ENCODE data around the gene RIMBP2.

The RIMBP2 gene

GRCh38 chr12:130508847-130509246 lies 207.3 kb downstream of the RIMBP2 start:
- no peak for DNase-seq (ENCODE audit: low spot score)
- no peak overlapping the region for H2BK120ac ChIP-seq (ENCODE audit: low read depth, low read length)
- no peak overlapping the region for H2AFZ ChIP-seq (ENCODE audit: low read length)
- H3K23ac ChIP-seq (ENCODE audit: low read depth, low read length, poor library complexity), result no peak overlapping the region
- H3K4me1 ChIP-seq (ENCODE audit: control insufficient read depth in 2 of 2, insufficient read depth in 1 of 2, low read depth in 1 of 2, low read length in 2 of 2), result peaks cover 0 to 11% of the 10 kb centered on the region in 2 donors
- H3K27me3 ChIP-seq (ENCODE audit: control insufficient read depth in 3 of 3, insufficient read depth in 3 of 3, low read depth in 1 of 3, low read length in 3 of 3), result no peaks in the 10 kb centered on the region
- no peak overlapping the region for H4K8ac ChIP-seq (ENCODE audit: low read depth, low read length)
- H2BK5ac ChIP-seq (ENCODE audit: low read length), result no peak overlapping the region
- H3K14ac ChIP-seq (ENCODE audit: low read length), result no peak overlapping the region
- no peak overlapping the region for H3K9ac ChIP-seq (ENCODE audit: low read depth, low read length, poor library complexity)
- H3K9me3 ChIP-seq (replicated peaks in 1 of 2; ENCODE audit: control insufficient read depth in 2 of 2, insufficient read depth in 1 of 2, low read depth in 1 of 2, low read length in 2 of 2), result no peaks in the 10 kb centered on the region
- H2AK5ac ChIP-seq (ENCODE audit: low read depth, low read length), result no peak overlapping the region
- H3K4me3 ChIP-seq (ENCODE audit: low read length in 2 of 2), result no peak overlapping the region
- H3K79me1 ChIP-seq (ENCODE audit: low read depth, low read length), result no peaks in the 10 kb centered on the region
- H3K36me3 ChIP-seq (replicated peaks in 1 of 2; ENCODE audit: control insufficient read depth in 2 of 2, insufficient read depth in 2 of 2, low read length in 2 of 2), result no peaks in the 10 kb centered on the region
- no peak overlapping the region for H2BK15ac ChIP-seq (ENCODE audit: low read length)
- H3K18ac ChIP-seq (ENCODE audit: low read length), result no peak overlapping the region
- WGBS, 2 donors (ENCODE audit: extremely low coverage in 2 of 2, insufficient read length in 2 of 2, insufficient replicate concordance in 1 of 2), result no CpG with 5 or more reads among the region's 6 CpGs
- no peak overlapping the region for H3K4ac ChIP-seq (ENCODE audit: low read length)
- no peak overlapping the region for H3K4me2 ChIP-seq (ENCODE audit: insufficient read depth, low read length, poor library complexity, severe bottlenecking)
- H2BK12ac ChIP-seq (ENCODE audit: low read length), result no peak overlapping the region
- no peak overlapping the region for H3K27ac ChIP-seq (replicated peaks; ENCODE audit: low read length)
- H4K91ac ChIP-seq (ENCODE audit: low read depth, low read length, poor library complexity), result no peak overlapping the region

GRCh38 chr12:130508318-130508717 lies 207.8 kb downstream of the RIMBP2 start:
- no peak overlapping the region for H3K18ac ChIP-seq (ENCODE audit: low read length)
- H3K4me1 ChIP-seq (ENCODE audit: control insufficient read depth in 2 of 2, insufficient read depth in 1 of 2, low read depth in 1 of 2, low read length in 2 of 2), result peaks cover 0 to 11% of the 10 kb centered on the region in 2 donors
- H3K14ac ChIP-seq (ENCODE audit: low read length), result peak overlapping the region; percentile 58
- H4K8ac ChIP-seq (ENCODE audit: low read depth, low read length), result no peak overlapping the region
- H3K9ac ChIP-seq (ENCODE audit: low read depth, low read length, poor library complexity), result no peak overlapping the region
- H3K9me3 ChIP-seq (replicated peaks in 1 of 2; ENCODE audit: control insufficient read depth in 2 of 2, insufficient read depth in 1 of 2, low read depth in 1 of 2, low read length in 2 of 2), result no peaks in the 10 kb centered on the region
- H3K79me1 ChIP-seq (ENCODE audit: low read depth, low read length), result no peaks in the 10 kb centered on the region
- WGBS, 2 donors (ENCODE audit: extremely low coverage in 2 of 2, insufficient read length in 2 of 2, insufficient replicate concordance in 1 of 2), result no CpG with 5 or more reads among the region's 5 CpGs
- H3K4me2 ChIP-seq (ENCODE audit: insufficient read depth, low read length, poor library complexity, severe bottlenecking), result no peak overlapping the region
- no peak overlapping the region for H3K4ac ChIP-seq (ENCODE audit: low read length)
- H2BK15ac ChIP-seq (ENCODE audit: low read length), result no peak overlapping the region
- no peak overlapping the region for H2BK120ac ChIP-seq (ENCODE audit: low read depth, low read length)
- no peak overlapping the region for H2AFZ ChIP-seq (ENCODE audit: low read length)
- H4K91ac ChIP-seq (ENCODE audit: low read depth, low read length, poor library complexity), result no peak overlapping the region
- H3K36me3 ChIP-seq (replicated peaks in 1 of 2; ENCODE audit: control insufficient read depth in 2 of 2, insufficient read depth in 2 of 2, low read length in 2 of 2), result no peaks in the 10 kb centered on the region
- H3K27me3 ChIP-seq (ENCODE audit: control insufficient read depth in 3 of 3, insufficient read depth in 3 of 3, low read depth in 1 of 3, low read length in 3 of 3), result no peaks in the 10 kb centered on the region
- no peak overlapping the region for H2AK5ac ChIP-seq (ENCODE audit: low read depth, low read length)
- H2BK12ac ChIP-seq (ENCODE audit: low read length), result no peak overlapping the region
- DNase-seq (ENCODE audit: low spot score), result no peak
- no peak overlapping the region for H3K27ac ChIP-seq (replicated peaks; ENCODE audit: low read length)
- H2BK5ac ChIP-seq (ENCODE audit: low read length), result no peak overlapping the region
- no peak overlapping the region for H3K4me3 ChIP-seq (ENCODE audit: low read length in 2 of 2)
- H3K23ac ChIP-seq (ENCODE audit: low read depth, low read length, poor library complexity), result peak overlapping the region; percentile 14

- Histone ChIP-seq H3K4ac (ENCODE audit: low read length) (no peak overlapping the region), H2BK5ac (ENCODE audit: low read length) (no peak overlapping the region), H3K4me1 (ENCODE audit: control insufficient read depth in 2 of 2, insufficient read depth in 1 of 2, low read depth in 1 of 2, low read length in 2 of 2) (peaks cover 0 to 13% of the 10 kb centered on the region in 2 donors), H2AFZ (ENCODE audit: low read length) (no peak overlapping the region), H3K9me3 (replicated peaks in 1 of 2; ENCODE audit: control insufficient read depth in 2 of 2, insufficient read depth in 1 of 2, low read depth in 1 of 2, low read length in 2 of 2) (no peaks in the 10 kb centered on the region), H3K14ac (ENCODE audit: low read length) (no peak overlapping the region), H3K36me3 (replicated peaks in 1 of 2; ENCODE audit: control insufficient read depth in 2 of 2, insufficient read depth in 2 of 2, low read length in 2 of 2) (no peaks in the 10 kb centered on the region), H3K18ac (ENCODE audit: low read length) (no peak overlapping the region), H3K27ac (replicated peaks; ENCODE audit: low read length) (no peak overlapping the region), H3K4me2 (ENCODE audit: insufficient read depth, low read length, poor library complexity, severe bottlenecking) (no peak overlapping the region), H4K8ac (ENCODE audit: low read depth, low read length) (no peak overlapping the region), H3K4me3 (ENCODE audit: low read length in 2 of 2) (no peak overlapping the region), H2AK5ac (ENCODE audit: low read depth, low read length) (no peak overlapping the region), H3K79me1 (ENCODE audit: low read depth, low read length) (no peaks in the 10 kb centered on the region), H2BK12ac (ENCODE audit: low read length) (no peak overlapping the region), H2BK120ac (ENCODE audit: low read depth, low read length) (no peak overlapping the region), H3K23ac (ENCODE audit: low read depth, low read length, poor library complexity) (no peak overlapping the region), H3K9ac (ENCODE audit: low read depth, low read length, poor library complexity) (no peak overlapping the region), H4K91ac (ENCODE audit: low read depth, low read length, poor library complexity) (no peak overlapping the region), H2BK15ac (ENCODE audit: low read length) (no peak overlapping the region), H3K27me3 (ENCODE audit: control insufficient read depth in 3 of 3, insufficient read depth in 3 of 3, low read depth in 1 of 3, low read length in 3 of 3) (no peaks in the 10 kb centered on the region)
- WGBS, 2 donors (ENCODE audit: extremely low coverage in 2 of 2, insufficient read length in 2 of 2, insufficient replicate concordance in 1 of 2), result no CpG with 5 or more reads among the region's 4 CpGs
- DNase-seq (ENCODE audit: low spot score), result no peak
These were observed 209.3 kb downstream of the RIMBP2 start for GRCh38 chr12:130506844-130507243.

- Histone ChIP-seq H2BK12ac (ENCODE audit: low read length) (no peak overlapping the region), H2AK5ac (ENCODE audit: low read depth, low read length) (no peak overlapping the region), H3K23ac (ENCODE audit: low read depth, low read length, poor library complexity) (no peak overlapping the region), H3K4me2 (ENCODE audit: insufficient read depth, low read length, poor library complexity, severe bottlenecking) (no peak overlapping the region), H3K4me1 (ENCODE audit: control insufficient read depth in 2 of 2, insufficient read depth in 1 of 2, low read depth in 1 of 2, low read length in 2 of 2) (peaks cover 0 to 9% of the 10 kb centered on the region in 2 donors), H3K9ac (ENCODE audit: low read depth, low read length, poor library complexity) (no peak overlapping the region), H3K4me3 (ENCODE audit: low read length in 2 of 2) (no peak overlapping the region), H3K27ac (replicated peaks; ENCODE audit: low read length) (no peak overlapping the region), H3K27me3 (ENCODE audit: control insufficient read depth in 3 of 3, insufficient read depth in 3 of 3, low read depth in 1 of 3, low read length in 3 of 3) (no peaks in the 10 kb centered on the region), H4K91ac (ENCODE audit: low read depth, low read length, poor library complexity) (no peak overlapping the region), H2AFZ (ENCODE audit: low read length) (no peak overlapping the region), H3K79me1 (ENCODE audit: low read depth, low read length) (no peaks in the 10 kb centered on the region), H2BK5ac (ENCODE audit: low read length) (no peak overlapping the region), H2BK120ac (ENCODE audit: low read depth, low read length) (no peak overlapping the region), H4K8ac (ENCODE audit: low read depth, low read length) (no peak overlapping the region), H3K9me3 (replicated peaks in 1 of 2; ENCODE audit: control insufficient read depth in 2 of 2, insufficient read depth in 1 of 2, low read depth in 1 of 2, low read length in 2 of 2) (no peaks in the 10 kb centered on the region), H3K14ac (ENCODE audit: low read length) (no peak overlapping the region), H3K18ac (ENCODE audit: low read length) (no peak overlapping the region), H3K36me3 (replicated peaks in 1 of 2; ENCODE audit: control insufficient read depth in 2 of 2, insufficient read depth in 2 of 2, low read length in 2 of 2) (no peaks in the 10 kb centered on the region), H2BK15ac (ENCODE audit: low read length) (peak overlapping the region; percentile 4), H3K4ac (ENCODE audit: low read length) (no peak overlapping the region)
- WGBS, 2 donors (ENCODE audit: extremely low coverage in 2 of 2, insufficient read length in 2 of 2, insufficient replicate concordance in 1 of 2), result no CpG with 5 or more reads among the region's 5 CpGs
- DNase-seq (ENCODE audit: low spot score), result no peak
These were observed 211.3 kb downstream of the RIMBP2 start for GRCh38 chr12:130504840-130505175.

All from neuronal stem cell (in vitro differentiated cells).